M059J (cell line): ENCODE measurements around the gene FAM13A. TPM values are rescaled to one million over a fixed set of nuclear protein-coding genes. Genes with fewer than 3 reads are reported as not detected.
"Not testable (repeated sequence)": the region's sequence is repeated elsewhere in the genome, so short reads cannot be mapped to it uniquely, and the experiment has no call there.

Experiments used
- DNase-seq: peaks from one replicate; pipeline ENCODE4 v3.0.0-alpha.2; 2012; ENCODE audit warnings: low read depth
- total RNA-seq: library from RNA; depleted of rRNA; stranded (reverse); fragments of >200 nt; shearing (Covaris generic); gene quantifications from 2 replicates; pipeline ENCODE4 v1.2.3, GENCODE V29; 2014

FAM13A gene
- total RNA-seq, 1 experiment from 2014 or later = 9.7 TPM

DNA sequence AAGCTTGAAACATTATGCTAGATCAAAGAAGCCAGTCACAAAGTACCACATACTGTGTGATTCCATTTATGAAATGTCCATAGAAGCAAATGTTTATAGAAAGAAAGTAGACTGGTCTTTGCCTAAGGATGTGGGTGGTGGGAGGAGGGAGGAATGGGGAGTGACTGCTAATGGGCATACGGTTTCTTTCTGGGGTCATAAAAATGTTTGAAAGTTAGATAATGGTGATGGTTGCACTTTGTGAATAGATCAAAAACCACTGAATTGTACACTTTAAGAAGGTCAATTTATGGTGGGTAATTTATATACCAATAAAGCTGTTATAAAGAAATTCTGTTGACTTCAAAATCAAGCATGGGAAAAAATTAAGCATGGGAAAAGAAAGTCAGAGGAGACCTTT lies 56.6 kb downstream of the FAM13A start:
- no peak for DNase-seq

DNA sequence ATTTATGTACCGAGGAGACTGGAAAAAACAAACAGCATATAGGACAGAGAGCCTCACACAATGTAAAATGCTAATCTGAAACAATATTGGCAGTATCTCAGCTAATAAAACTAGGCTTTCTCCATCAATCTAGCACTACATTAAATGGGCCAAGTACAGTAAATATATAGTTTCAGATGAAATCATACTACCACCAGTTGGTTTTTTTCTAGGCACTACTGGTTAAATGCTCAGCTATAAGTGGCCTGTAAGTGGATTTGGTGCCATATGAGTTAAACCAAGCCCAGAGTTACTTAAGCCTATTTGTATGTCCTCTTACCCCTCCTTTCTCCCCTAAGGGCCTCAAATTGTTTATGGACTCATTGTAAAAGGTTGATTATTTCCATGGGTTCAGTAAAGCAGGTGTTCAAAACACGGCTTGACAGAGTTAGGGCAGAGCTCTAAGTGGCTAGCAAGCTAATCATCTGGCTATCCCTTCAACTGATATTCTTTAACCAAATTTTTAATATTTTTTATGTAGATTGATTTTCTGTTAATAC lies 57.5 kb downstream of the FAM13A start:
- DNase-seq = no peak

DNA sequence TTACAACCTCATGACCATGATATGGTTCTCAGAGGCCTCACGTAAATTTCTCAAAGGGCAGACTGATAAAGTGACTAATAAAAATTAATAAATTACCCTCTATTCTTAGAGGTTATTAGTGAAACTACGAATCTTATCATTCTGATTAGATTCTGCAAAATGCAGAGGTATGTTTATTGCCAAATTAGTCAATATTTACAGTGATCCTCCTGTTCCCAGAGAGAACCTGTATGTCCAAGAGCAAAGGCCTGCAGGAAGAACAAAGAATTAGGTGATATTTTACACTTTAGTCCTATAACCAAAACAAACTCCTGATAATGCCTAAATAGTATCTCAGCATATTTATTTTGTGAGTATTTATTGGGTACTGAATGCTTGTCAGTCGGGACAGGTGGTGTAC lies 58.1 kb downstream of the FAM13A start:
- no peak for DNase-seq

DNA sequence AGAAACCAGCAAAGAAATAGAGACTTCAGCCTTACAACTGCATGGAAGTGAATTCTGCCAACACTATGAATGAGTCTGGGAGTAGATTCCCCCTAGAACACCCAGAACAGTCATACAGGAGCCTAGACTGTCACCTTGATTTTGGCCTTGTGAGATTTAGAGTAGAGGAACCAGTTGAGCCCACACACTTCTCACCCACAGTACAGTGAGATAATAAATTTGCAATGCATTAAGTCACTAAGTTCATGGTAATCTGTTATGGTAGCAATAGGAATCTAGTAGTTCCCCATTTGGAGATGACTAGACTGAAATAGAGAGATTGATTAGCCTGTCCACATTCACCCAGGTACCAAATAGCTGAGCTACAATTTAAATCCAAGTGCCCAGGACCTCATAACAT lies 59.0 kb downstream of the FAM13A start:
- no peak for DNase-seq

DNA sequence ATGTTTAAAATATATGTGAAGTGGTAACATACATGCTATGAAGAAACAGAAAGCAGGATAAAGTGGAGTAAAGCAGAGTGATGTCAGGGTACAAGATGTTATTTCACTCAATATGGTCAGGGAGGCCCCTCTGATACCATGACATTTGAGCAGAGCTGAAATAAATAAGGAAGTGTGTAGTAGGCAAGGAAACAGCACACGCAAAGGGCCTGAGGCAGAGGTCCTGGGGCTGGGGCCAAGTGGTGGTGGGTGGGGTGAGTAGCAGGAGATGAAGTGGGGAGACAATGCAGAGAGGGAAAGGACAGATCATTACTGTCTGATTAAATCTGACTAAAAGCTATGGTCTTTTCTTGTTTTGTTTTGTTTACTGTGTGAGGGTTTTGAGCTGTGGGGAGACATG lies 61.1 kb downstream of the FAM13A start:
- DNase-seq = no peak

DNA sequence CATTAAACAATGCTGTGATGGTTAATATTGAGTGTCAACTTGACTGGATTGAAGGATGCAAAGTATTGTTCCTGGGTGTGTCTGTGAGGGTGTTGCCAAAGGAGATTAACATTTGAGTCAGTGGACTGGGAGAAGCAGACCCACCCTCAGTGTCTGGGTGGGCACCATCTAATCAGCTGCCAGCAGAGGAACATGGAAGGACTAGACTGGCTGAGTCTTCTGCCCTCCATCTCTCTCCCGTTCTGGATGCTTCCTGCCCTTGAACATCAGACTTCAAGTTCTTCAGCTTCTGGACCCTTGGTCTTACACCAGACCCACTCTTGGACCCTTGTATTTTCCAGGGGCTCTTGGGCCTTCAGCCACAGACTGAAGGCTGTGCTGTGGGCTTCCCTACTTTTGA lies 61.7 kb downstream of the FAM13A start:
- not testable (repeated sequence) for DNase-seq

DNA sequence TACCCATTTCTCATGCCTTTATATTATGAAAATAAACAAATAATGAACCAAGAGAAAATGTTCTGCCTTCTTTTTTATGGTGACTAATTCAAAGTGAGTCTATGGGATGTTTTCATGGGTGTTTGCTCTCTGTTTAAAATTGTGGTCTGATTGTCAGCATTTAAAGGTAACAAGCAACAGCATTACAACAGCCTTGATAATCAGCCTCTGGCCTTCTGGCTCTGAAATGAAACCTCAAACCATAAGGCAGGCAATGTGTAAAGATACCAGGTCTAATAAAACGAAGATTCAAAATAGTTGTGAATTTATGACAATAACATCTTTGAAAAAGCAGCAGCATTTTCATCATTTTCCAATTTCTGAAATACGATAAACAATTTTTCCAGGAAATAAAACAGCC lies 63.7 kb downstream of the FAM13A start:
- peak; percentile 38 for DNase-seq

DNA sequence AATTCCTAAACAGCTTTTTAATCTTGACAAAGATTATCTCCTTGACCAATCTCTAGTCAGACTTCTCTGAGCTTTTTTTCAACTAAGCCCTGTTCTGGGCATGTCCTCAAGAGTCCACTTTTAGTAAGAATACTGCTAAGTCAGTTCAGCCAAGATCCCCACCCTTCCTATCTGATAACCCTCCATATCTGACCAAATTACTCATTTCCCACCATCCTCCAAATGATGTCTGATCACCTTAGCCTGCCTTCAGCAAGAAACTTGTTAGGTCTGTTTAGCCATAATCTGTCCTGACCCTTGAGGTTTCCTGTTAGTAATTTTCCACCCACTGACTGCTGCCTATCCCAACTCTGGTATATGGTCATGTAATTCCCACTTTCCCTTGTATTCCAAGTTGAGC lies 65.2 kb downstream of the FAM13A start:
- peak; percentile 36 for DNase-seq

DNA sequence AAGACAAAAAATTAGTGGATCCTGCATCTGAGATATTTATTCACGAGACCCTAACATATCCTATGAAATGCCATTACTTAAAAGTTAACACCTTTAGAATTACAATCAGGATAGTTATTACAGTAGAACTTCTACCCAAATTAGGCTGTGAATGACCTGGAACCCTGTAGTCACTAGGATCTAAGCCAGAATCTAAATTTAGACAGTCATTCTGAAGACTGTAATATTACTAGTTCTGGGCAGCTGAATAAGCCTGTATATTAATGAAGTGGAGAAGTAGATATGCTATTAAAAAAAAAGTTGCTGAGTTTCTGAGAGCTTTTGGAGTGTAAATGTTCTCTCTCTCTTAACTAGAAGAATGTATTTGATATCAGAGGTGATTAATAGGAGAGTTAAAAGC lies 67.0 kb downstream of the FAM13A start:
- DNase-seq = no peak

DNA sequence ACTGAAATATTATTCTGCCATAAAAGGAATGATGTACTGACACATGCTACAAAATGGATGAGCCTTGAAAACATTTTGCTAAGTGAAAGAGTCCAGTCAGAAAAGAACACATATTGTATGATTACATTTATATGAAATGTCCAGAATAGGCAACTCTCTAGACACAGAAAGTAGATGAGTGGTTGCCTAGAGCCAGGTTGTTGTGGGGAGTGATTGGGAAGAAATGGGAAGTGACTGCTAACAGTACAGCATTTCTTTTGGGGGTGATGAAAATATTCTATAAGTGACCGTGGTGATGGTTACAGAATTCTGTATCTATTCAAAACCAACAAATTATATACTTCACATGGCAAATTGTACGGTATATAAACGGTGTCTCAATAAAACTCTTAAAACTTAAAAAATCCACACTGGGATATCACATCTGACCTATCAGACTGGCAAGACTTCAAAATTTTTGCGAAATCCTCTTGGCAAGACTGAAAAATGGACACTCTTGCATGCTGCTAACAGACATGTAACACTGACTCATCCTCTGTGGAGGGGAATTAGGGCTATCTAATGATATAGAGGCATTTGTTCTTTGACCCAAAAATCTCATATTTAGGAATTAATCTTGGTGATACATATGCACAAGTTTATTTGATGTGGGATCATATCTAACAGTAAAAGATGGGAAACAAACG lies 71.8 kb downstream of the FAM13A start:
- DNase-seq = peak; percentile 35

DNA sequence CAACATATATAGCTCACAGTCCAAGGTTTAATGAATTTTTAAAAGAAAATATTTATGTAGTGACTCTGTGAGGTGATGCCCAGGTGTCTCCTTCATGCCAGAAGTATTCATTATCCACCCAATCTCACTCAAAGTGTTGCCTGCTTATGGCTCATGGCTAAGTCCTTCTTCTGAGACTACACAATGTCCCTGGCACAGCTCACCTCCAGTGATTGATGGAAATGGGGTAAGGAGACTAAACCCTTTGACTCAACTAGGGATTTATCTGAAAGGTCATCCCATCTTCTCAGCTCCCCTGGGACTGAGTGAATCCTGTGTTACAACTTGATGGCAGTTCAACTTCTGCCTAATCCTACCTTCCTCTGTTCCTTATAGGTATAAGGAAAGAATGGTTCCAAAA lies 74.2 kb downstream of the FAM13A start:
- DNase-seq = no peak

DNA sequence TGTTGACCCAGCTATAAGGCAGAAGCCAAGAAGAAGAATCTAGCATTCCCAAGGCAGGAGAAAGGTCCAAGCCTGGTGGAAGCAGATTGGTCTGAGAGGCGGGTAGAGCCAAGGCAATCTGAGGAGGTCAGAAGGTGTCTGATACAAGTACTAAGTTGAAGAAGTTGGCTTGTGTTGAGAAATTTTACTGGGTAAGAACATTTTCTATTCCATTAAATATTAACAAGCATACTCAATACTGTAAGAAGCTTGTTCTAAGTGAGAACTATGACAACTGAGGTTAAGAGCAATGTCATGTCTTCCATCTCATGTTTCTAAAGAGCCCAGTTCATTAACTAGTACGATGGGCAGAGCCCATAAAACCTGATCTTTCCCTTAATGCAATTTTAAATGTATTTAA lies 75.0 kb downstream of the FAM13A start:
- no peak for DNase-seq

DNA sequence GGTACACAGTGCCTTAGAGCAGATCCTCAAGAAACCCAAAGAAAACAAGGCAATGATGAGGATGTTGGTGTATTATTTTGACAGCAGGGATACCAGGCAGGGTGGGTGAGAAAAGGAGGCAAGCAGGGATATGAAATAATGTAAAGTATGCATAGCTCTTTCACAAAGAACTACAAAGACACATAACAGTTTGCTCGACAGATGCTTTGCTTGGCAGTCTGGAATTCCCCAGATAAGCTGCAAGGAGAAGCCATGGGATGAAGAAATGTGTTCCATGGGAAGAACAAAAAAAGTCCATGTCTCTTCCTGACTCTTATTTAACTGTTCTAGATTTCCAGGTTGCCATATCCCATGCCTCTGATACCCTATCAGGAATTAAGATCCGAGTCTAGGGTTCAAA lies 75.4 kb downstream of the FAM13A start:
- no peak for DNase-seq

DNA sequence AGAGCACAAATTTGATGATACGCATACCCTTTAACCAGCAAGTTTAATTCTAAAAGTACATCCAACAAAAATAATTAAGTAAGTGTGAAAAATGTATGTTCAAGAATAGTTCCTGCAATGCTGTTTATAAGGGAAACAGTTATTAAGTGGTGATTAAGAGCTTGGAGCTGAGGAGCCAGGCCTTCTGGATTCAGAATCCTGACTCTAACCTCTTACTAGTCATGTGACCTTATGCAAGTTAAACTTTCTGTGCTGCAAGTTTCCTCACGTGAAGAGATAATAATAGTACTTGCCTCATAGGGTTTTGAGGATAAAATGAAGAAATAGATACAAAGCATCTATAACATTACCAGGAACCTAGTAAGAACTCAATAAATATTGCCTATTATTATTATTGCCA lies 77.7 kb downstream of the FAM13A start:
- DNase-seq = no peak

DNA sequence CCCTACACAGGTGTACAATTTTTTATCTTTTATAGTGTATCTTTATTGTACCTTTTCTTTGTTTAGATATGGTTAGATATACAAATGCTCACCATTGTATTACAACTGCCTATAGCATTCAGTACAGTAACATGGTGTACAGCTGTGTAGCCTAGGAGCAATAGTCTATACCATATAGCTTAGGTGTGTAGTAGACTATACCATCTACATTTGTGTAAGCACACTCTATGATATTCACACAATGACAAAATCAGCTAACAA lies 80.3 kb downstream of the FAM13A start:
- DNase-seq = no peak

DNA sequence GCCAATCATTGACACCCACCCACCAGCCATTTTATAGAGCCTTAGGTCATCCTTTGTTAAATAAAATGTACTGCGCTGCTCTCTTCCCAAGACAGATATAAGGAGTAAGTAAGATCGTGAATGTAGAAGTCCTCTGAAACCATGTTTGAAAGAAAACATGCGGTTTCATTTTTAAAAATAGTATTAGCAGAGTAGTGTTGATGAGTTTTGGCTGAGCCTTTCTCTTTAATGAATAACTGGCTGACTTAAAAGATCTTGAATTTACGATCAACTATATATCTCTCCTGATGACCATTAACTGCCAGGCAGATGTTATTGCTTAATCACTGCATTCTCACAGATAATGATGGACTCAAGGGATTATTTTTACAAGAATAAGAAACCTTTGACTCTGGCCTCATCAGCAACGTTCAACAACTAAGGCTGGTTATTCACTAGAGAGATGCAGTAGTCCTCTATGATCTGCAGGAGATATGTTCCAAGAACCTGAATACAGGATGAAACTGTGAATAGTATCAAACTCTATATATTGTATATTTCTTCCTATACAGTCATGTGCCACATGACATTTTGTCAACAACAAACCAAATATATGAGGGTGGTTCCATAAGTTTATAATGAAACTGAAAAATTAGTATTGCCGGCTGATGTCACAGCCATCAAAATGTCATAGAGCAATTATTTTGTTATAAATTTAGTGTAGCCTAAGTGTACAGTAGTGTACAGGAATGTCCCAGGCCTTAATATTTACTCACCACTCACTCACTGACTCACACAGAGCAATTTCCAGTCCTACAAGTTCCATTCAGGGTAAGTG lies 80.8 kb downstream of the FAM13A start:
- no peak for DNase-seq

DNA sequence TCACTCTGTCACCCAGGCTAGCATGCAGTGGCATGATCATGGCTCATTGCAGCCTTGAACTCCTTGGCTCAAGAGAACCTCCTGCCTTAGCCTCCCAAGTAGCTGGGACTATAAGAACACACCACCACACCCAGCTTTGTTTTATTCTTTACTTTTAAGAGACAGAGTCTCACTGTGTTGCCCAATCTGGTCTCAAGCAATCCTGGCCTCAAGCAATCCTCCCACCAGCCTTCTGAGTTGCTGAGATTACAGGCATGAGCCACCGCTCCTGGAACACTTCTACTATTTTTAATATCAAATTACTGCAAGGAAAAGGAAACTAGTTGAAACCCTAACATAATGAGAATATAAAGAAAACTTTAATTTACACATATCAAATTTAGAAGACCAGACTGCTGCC lies 85.4 kb downstream of the FAM13A start:
- DNase-seq = no peak

DNA sequence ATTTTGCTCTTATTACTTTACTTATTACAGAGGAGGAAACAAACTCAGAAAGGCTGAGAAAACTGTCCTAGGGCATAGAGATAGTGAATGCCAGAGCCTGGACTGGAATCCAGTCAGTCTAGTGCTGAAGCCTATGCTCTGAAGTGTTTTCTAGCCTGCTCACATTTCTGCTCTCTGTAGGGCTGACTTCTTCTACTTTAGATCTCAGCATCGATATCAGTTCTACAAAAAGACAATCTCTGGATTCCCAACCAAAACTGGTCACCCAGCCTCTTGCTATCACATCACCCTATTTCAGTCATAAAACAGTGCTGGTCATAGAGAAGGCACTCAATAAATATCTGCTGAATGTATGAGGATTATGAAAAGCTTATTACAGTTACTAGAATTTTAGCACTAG lies 87.2 kb downstream of the FAM13A start:
- no peak for DNase-seq

DNA sequence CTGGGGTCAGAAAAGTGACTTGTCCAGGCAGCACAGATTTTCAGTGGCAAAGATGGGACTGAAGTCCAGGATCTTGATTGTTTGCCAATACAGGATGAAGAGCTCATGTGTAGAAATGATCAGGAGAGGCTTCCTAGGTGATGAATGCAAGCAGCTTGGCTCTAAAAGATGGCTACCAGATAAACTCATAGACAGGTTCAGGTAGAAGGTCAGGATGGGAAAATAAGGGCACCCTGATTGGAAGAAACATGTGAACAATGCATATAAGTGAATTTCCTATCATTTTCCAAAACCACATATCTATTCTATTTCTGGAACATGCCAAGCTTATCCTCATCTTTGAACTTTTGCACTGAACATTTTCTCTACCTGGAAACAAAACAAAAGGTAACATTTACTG lies 87.7 kb downstream of the FAM13A start:
- no peak for DNase-seq

DNA sequence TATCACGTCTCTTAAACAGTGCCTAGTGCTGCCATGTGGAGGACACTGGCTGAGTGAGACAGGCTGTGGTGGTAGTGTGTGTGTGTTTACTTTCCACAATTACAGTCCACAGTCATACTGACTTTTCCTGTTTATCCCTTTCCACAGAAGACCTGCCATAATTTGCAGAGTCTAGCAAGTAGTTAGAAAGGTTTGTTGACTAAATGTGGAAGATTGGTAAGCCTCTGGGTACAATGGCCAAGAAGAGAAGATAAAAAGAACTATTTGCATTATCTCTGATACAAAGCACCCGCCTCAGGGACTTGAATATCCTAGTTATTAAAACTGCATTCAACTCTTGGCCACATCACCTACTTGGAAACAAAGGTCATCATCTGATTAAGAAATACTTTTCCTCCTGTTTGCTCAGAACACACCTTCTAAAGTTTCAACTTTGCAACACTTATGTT lies 89.1 kb downstream of the FAM13A start:
- DNase-seq = no peak

DNA sequence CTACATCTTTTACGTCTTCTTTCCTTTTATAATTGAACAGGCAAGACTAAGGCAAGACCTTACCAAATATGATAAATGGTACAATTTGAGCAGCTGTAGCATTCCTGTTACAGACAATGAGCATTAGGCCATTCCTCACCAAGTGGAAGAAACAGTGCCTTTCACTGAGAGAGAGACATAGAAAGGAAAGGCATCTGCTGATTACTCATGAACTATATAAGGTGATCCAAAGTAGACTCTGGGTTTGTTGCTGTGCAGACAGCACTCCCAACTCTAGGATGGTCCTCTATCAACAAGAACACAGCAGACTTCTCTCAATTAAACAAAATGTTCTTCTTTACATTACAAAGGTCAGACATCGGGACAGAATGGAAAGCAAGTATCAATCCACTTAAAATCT lies 91.9 kb downstream of the FAM13A start:
- no peak for DNase-seq

DNA sequence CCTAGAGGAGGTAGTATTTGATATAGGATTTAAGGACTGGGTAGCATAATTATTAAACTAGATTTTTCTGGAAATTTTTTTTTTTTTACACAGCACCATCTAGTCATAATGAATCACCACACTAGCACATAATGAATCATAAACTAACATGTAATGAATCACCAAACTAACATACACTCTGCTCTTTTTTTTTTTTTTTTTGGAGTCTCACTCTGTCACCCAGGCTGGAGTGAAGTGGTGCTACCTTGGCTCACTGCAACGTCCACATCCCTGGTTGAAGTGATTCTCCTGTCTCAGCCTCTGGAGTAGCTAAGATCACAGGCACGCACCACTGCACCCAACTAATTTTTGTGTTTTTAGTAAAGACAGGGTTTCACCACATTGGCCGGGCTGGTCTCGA lies 92.5 kb downstream of the FAM13A start:
- DNase-seq = peak; percentile 18

DNA sequence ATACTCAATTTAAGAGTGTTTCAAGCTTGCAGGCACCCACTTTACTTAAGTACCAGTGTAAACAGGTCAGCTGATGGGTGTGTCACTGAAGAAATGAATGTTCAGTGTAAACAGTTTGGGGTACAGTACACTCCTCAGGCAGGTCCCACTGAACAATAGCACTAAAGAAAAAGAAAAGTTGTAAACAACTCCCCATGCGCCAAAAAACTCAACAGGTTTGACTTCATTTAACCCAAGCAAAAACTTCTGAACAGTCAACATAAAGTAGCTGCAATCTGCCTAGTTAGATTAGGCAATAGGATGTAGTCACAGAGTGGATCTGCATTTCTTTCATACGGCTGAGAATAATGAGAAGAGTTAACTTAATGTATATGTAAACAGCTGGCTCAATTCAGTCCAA lies 93.2 kb downstream of the FAM13A start:
- DNase-seq = peak; percentile 11

DNA sequence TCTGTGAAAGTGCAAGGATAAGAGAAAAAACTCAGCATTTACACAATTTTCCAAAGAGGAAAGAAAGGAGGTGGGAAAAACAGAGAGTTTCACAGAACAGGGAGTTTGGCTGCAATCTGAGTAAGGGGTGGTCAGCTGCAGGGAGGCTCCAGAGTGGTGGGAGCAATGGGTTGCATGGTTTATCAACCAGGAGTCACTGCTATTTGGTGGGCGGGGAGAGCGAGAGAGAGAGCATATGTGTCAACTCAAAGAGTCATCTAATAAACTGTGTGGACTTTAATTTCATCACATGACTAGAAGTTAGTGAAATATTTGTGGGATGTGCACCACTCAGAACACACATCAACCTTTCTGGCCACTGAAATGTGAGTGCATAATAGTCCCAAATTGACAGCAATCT lies 94.6 kb downstream of the FAM13A start:
- DNase-seq = no peak
